ENCODE measurements around the gene IL17REL. TPM values are rescaled to one million over a fixed set of nuclear protein-coding genes. Genes with fewer than 3 reads are reported as not detected.

IL17REL gene
- total and polyA plus RNA-seq, 10 of the 15 experiments (the other 5 are each of a cell fraction or from before 2014, with no cell fraction given) = 0.03 TPM; not detected in 9

DNA sequence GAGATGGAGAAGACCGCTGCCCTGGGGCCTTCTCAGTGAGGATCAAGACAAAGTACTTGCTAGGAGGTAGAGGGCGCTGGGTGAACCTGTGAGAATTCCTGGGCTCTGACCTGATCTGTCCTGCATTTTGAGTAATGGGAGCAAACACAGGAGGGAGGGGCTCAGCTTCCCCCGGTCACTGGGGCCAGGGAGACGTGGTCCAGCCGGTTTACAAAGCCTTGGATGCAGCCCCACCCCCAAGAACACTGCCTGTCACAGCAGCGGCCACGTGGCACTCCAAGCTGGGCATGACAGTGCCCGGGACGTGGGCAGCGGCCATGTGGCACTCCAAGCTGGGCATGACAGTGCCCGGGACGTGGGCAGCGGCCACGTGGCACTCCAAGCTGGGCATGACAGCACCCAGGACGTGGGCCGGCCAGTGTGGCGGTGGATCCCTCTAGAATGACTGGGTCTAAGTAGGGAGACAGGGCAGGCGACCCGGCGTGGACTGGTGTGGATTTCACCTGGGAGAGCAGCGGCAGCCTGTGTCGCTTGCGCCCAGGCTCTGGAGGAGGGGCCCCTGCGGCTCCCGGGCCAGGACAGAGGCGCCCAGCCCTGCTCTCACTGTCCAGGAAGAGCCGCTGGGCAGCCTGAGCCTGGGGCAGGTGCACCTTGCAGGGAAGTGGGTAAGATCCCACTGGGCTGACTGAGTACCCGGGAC lies 48.0 kb upstream of the IL17REL start:
- no peak for ATAC-seq
- no TSS peak for BruUV-seq (replicated peaks)
- Histone ChIP-seq H3K27ac (ENCODE audit: control insufficient read depth, insufficient read depth) (no peak overlapping the region), H4K20me1 (ENCODE audit: control insufficient read depth, insufficient read depth) (no peaks in the 10 kb centered on the region), H3K4me3 (no peak overlapping the region), H2AFZ (ENCODE audit: control insufficient read depth, low read depth, low read length) (no peak overlapping the region), H3K4me2 (ENCODE audit: control insufficient read depth, insufficient read depth) (no peak overlapping the region), H3K79me2 (ENCODE audit: control insufficient read depth, insufficient read depth, low read length) (no peaks in the 10 kb centered on the region), H3K9ac (ENCODE audit: control insufficient read depth, insufficient read depth, low read length) (no peak overlapping the region), H3K9me3 (replicated peaks; ENCODE audit: control insufficient read depth, insufficient read depth, low read length) (no peaks in the 10 kb centered on the region), H3K4me1 (ENCODE audit: control insufficient read depth, insufficient read depth, low read length) (0 out of 2 replicates have a peak, but pooled peaks cover 3% of the 10 kb centered on the region), H3K36me3 (ENCODE audit: control insufficient read depth in 2 of 2, insufficient read depth in 2 of 2, low read length in 1 of 2) (no peaks in the 10 kb centered on the region), H3K27me3 (replicated peaks in 1 of 2; ENCODE audit: control insufficient read depth in 2 of 2, insufficient read depth in 2 of 2, low read length in 1 of 2) (no peaks in the 10 kb centered on the region; a peak in 2 of 4 replicates)
- no peak for FAIRE-seq
- in situ Hi-C loops (cut with MboI) (no loop called here), intact Hi-C loops (cut with micrococcal nuclease; ENCODE audit: unreplicated experiment) (no loop called here)
- no peak for DNase-seq (ENCODE audit: low read depth, low spot score)
- 53% methylated on average over 28 of the region's 28 CpGs for WGBS (ENCODE audit: insufficient coverage, insufficient replicate concordance, low lambda C conversion rate, missing lambda C conversion rate)
- RAD21 ChIA-PET (ENCODE audit: unreplicated experiment) = no interaction called here
- CTCF ChIA-PET = no interaction called here
- POLR2A ChIA-PET = no interaction called here
- SMC1A ChIA-PET (ENCODE audit: uncharacterized antibody, unreplicated experiment) = no interaction called here
- TF ChIP-seq KLF5 (IDR thresholded peaks at IDR 0.05; ENCODE audit: partially characterized antibody) = no peak
- TF ChIP-seq SUPT20H (IDR thresholded peaks at IDR 0.05; ENCODE audit: borderline replicate concordance, control insufficient read depth, low read depth, low read length) = no peak
- TF ChIP-seq SIX5 (IDR thresholded peaks at IDR 0.05; ENCODE audit: low read depth, low read length, severe bottlenecking) = no peak
- no peak for TF ChIP-seq BCL11A (IDR thresholded peaks at IDR 0.05; ENCODE audit: low read depth, low read length)
- no peak for TF ChIP-seq IRF5 (IDR thresholded peaks at IDR 0.05; ENCODE audit: borderline replicate concordance)
- TF ChIP-seq TARDBP (IDR thresholded peaks at IDR 0.05; ENCODE audit: borderline replicate concordance) = no peak
- TF ChIP-seq CUX1 (IDR thresholded peaks at IDR 0.05; ENCODE audit: insufficient replicate concordance, low read depth, low read length) = no peak
- no peak for TF ChIP-seq RB1 (IDR thresholded peaks at IDR 0.05; ENCODE audit: borderline replicate concordance)
- TF ChIP-seq ZNF24 (IDR thresholded peaks at IDR 0.05) = no peak
- TF ChIP-seq NR2C2 (IDR thresholded peaks at IDR 0.05; ENCODE audit: borderline replicate concordance, control insufficient read depth, insufficient read length, low read depth) = no peak
- TF ChIP-seq IKZF1 (conservative IDR thresholded peaks at IDR 0.05) = no peak
- TF ChIP-seq HDAC2 (IDR thresholded peaks at IDR 0.05) = no peak
- TF ChIP-seq ZBTB40 (IDR thresholded peaks at IDR 0.05; ENCODE audit: borderline replicate concordance) = no peak
